ENCODE results near the gene UTS2B. TPM values are rescaled to one million over a fixed set of nuclear protein-coding genes. Genes with fewer than 3 reads are reported as not detected.
A peak's percentile ranks its signal among the peaks of the same experiment; 100 is the strongest.

UTS2B gene
- total RNA-seq, 1 donor from 2014 or later, result 0.75 TPM

- H3K4me1 ChIP-seq, result no peaks in the 10 kb centered on the region
- ATAC-seq (no peak), DNase-seq (no peak)
- H3K9me3 ChIP-seq, result no peaks in the 10 kb centered on the region
- H3K27me3 ChIP-seq, result no peaks in the 10 kb centered on the region
- no peaks in the 10 kb centered on the region for H3K36me3 ChIP-seq
- TF ChIP-seq CTCF (IDR thresholded peaks at IDR 0.05), result no peak
- intact Hi-C loops (cut with DNase I), result no loop called here
- H3K4me3 ChIP-seq, result no peak overlapping the region
- H3K27ac ChIP-seq, result no peak overlapping the region
Observed at GRCh38 chr3:191298846-191299245, 31.5 kb downstream of the UTS2B start.

GRCh38 chr3:191296041-191296541, 34.2 kb downstream of the UTS2B start:
- Histone ChIP-seq H3K27me3 (no peaks in the 10 kb centered on the region), H3K27ac (no peak overlapping the region), H3K4me3 (no peak overlapping the region), H3K9me3 (no peaks in the 10 kb centered on the region), H3K4me1 (no peaks in the 10 kb centered on the region), H3K36me3 (no peaks in the 10 kb centered on the region)
- no peak for ATAC-seq
- no peak for TF ChIP-seq CTCF (IDR thresholded peaks at IDR 0.05)
- no peak for DNase-seq
- intact Hi-C loops (cut with DNase I), result no loop called here

GRCh38 chr3:191294291-191294690, 36.0 kb downstream of the UTS2B start:
- Histone ChIP-seq H3K27me3 (no peaks in the 10 kb centered on the region), H3K9me3 (no peaks in the 10 kb centered on the region), H3K4me1 (no peaks in the 10 kb centered on the region), H3K4me3 (no peak overlapping the region), H3K27ac (no peak overlapping the region), H3K36me3 (no peaks in the 10 kb centered on the region)
- DNase-seq, result no peak
- no peak for ATAC-seq
- intact Hi-C loops (cut with DNase I), result no loop called here
- no peak for TF ChIP-seq CTCF (IDR thresholded peaks at IDR 0.05)

- Histone ChIP-seq H3K27ac (no peak overlapping the region), H3K27me3 (no peaks in the 10 kb centered on the region), H3K9me3 (no peaks in the 10 kb centered on the region), H3K4me3 (no peak overlapping the region), H3K36me3 (no peaks in the 10 kb centered on the region), H3K4me1 (no peaks in the 10 kb centered on the region)
- TF ChIP-seq CTCF (IDR thresholded peaks at IDR 0.05), result no peak
- intact Hi-C loops (cut with DNase I), result no loop called here
- DNase-seq (no peak), ATAC-seq (no peak)
Observed at GRCh38 chr3:191292243-191293015, 37.9 kb downstream of the UTS2B start.

- H3K9me3 ChIP-seq, result no peaks in the 10 kb centered on the region
- ATAC-seq (peak; percentile 65), DNase-seq (no peak)
- no peak overlapping the region for H3K27ac ChIP-seq
- H3K4me1 ChIP-seq, result no peaks in the 10 kb centered on the region
- no peak overlapping the region for H3K4me3 ChIP-seq
- TF ChIP-seq CTCF (IDR thresholded peaks at IDR 0.05), result no peak
- no peaks in the 10 kb centered on the region for H3K27me3 ChIP-seq
- intact Hi-C loops (cut with DNase I), result no loop called here
- H3K36me3 ChIP-seq, result no peaks in the 10 kb centered on the region
Observed at GRCh38 chr3:191290311-191291025, 39.9 kb downstream of the UTS2B start.

All from upper lobe of right lung (tissue), 1 donor.